Suprapubic skin (tissue), 4 donors: ENCODE measurements around the gene AMD1.

Source experiments
- EP300 ChIP-seq: sonication (generic); formaldehyde crosslinking; IDR thresholded peaks from one replicate; pipeline ENCODE4 v1.6.1; 2017; ENCODE audit warnings: antibody characterized with exemption
- POLR2A ChIP-seq, 2 donors: fragments of 450-650 bp; IDR thresholded peaks; one replicate each; pipeline ENCODE4 v1.6.1; 2017; ENCODE audit warnings: antibody characterized with exemption in 2 of 2, mild to moderate bottlenecking in 2 of 2, moderate library complexity in 2 of 2
- POLR2AphosphoS5 ChIP-seq, 3 donors: sonication (generic); formaldehyde crosslinking; IDR thresholded peaks; one replicate each; pipeline ENCODE4 v1.6.1; 2017; ENCODE audit warnings: antibody characterized with exemption in 3 of 3
- TF ChIP-seq, protein P1 (sequence below), 2 donors: fragments of 200-600 bp in 1 of 2; fragments of 450-650 bp in 1 of 2; sonication (generic) in 1 of 2; IDR thresholded peaks; one replicate each; pipeline ENCODE4 v1.5.1; 2016 to 2019; ENCODE audit warnings: antibody characterized with exemption in 2 of 2, mild to moderate bottlenecking in 1 of 2, moderate library complexity in 1 of 2

DNA sequence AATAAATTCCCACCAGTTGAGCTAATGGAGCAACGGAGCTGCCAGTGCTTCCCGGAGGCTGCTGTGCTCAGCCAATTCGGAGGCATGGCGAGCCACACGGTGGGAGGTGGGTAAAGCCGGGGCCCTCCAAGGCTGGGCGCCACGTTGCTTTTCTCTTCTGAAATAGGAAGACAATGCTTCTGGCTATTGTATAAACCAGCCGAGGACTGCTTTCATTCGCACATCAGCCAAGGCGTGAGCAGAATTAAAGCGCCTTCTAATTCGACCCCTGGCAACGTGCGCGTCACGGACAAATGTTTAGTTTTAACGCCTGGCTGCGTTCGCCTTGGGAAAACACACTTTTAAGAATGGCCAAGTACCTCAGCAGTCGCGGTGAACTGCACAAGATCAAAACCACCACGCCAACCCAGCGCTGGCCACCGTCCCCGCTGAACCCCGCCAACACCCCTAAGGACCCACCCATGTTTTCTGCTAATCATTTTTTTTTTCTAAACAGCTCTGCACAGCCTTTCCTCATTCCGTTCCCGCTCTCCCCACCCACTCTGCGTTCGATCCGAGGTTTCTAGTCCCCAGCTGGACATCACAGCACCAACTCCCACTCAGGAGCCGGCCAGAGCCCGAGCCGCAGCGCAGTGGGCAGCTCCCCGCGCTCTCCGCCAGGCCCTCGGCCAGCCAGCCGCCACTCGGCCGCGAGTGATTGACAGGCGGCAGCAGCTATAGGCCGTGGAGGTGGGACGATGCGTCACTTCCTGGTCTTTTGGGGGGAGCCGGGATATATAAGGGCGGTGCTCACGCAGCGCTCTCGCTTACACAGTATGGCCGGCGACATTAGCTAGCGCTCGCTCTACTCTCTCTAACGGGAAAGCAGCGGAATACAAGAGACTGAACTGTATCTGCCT, at the start of gene AMD1:
- TF ChIP-seq, protein P1, sequence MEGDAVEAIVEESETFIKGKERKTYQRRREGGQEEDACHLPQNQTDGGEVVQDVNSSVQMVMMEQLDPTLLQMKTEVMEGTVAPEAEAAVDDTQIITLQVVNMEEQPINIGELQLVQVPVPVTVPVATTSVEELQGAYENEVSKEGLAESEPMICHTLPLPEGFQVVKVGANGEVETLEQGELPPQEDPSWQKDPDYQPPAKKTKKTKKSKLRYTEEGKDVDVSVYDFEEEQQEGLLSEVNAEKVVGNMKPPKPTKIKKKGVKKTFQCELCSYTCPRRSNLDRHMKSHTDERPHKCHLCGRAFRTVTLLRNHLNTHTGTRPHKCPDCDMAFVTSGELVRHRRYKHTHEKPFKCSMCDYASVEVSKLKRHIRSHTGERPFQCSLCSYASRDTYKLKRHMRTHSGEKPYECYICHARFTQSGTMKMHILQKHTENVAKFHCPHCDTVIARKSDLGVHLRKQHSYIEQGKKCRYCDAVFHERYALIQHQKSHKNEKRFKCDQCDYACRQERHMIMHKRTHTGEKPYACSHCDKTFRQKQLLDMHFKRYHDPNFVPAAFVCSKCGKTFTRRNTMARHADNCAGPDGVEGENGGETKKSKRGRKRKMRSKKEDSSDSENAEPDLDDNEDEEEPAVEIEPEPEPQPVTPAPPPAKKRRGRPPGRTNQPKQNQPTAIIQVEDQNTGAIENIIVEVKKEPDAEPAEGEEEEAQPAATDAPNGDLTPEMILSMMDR (IDR thresholded peaks at IDR 0.05): no peak
- TF ChIP-seq POLR2A (IDR thresholded peaks at IDR 0.05): peak; percentile 99
- peak; percentile 98 to 100 (median 100) for TF ChIP-seq POLR2AphosphoS5 (IDR thresholded peaks at IDR 0.05)
- no peak for TF ChIP-seq EP300
